ENCODE measurements around the gene MAD1L1. TPM values are rescaled to one million over a fixed set of nuclear protein-coding genes. Genes with fewer than 3 reads are reported as not detected.
A peak's percentile ranks its signal among the peaks of the same experiment; 100 is the strongest.

Gene MAD1L1
- total and polyA plus RNA-seq, 4 donors = 29.3 to 44.1 (median 35.8) TPM

DNA sequence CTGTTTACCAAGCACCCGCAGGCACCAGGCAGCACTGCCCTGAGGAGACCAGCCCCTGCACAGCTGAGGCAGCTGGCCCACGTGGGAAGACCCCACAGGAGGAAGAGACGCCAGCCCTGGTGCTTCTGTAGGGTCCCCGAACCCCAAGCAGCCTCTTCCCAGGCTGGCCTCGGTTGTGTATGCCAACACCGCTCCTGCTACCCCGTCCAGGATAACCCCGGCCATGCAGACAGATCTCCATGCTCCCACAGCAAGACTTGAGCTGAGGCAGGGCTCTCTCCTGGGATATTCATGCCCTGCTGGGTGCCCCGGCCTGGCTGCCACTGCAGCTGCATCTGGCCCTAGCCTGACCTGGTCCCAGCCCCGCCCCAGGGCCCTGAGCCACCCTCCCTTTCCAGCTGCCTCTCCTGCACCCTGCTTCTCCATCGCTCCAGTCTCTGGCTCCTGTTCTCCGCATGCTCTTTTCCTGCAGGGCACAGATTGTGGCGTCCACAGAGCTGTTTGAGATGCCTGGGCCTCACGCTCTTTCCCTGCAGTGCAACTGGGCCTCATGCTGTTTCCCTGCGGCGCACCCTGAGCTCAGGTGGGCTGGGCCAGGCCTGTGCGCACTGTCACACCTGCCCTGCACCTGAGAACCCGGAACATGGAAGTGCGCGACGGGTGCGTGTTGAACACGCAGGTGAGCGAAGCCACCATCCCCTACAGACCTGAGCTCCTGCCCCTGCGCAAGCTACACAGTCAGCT, 326.5 kb downstream of the MAD1L1 start:
- Histone ChIP-seq H3K4me3 (ENCODE audit: low read depth, low read length) (no peak overlapping the region), H3K4me1 (ENCODE audit: control insufficient read depth, insufficient read depth, low read length) (peaks cover 17% of the 10 kb centered on the region), H3K36me3 (ENCODE audit: control insufficient read depth, insufficient read depth, low read length) (peaks cover 52% of the 10 kb centered on the region), H3K27ac (ENCODE audit: low read depth, low read length) (no peak overlapping the region), H3K9me3 (ENCODE audit: control insufficient read depth, insufficient read depth, low read length) (no peaks in the 10 kb centered on the region), H3K27me3 (ENCODE audit: control insufficient read depth, insufficient read depth, low read length) (no peaks in the 10 kb centered on the region)
- DNase-seq (ENCODE audit: low read depth in 4 of 6, low spot score in 6 of 6) = no peak
- 97% methylated on average over 25 of the region's 25 CpGs for WGBS (ENCODE audit: insufficient coverage)

DNA sequence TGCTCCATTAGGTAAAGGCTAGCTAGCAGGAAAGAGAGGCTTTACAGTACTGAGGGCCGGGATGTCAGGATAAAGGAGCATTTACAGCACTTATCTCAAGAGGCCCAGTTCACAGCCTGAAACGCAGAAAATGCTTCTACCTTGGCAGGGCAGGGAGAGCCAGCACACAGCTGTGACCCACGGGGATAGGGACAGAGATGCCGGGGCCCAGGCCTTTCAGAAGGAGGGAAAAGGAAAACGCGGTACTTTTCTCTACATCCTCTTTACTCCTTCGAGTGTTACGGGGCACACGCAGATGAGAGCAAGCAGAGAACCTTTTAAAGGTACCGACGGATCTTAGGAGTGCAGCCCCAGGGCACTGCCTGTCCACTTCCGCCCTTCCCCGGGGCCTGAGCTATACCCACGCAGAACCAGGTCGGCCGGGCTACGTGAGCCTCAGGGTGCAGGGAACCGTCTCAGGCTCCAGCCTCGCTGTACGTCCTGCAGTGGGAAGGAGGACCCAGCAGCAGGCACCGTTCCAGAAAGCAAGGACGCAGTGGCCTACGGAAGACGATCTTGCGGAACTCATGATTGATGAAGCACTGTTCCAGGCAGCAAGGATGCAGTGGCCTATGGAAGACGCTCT, 330.4 kb downstream of the MAD1L1 start:
- no peaks in the 10 kb centered on the region for H3K9me3 ChIP-seq (ENCODE audit: control insufficient read depth, insufficient read depth, low read length)
- DNase-seq (ENCODE audit: low read depth in 4 of 6, low spot score in 6 of 6) = no peak
- no peak overlapping the region for H3K27ac ChIP-seq (ENCODE audit: low read depth, low read length)
- H3K4me3 ChIP-seq (ENCODE audit: low read depth, low read length) = no peak overlapping the region
- 87% methylated on average over 23 of the region's 26 CpGs for WGBS (ENCODE audit: insufficient coverage)
- H3K4me1 ChIP-seq (ENCODE audit: control insufficient read depth, insufficient read depth, low read length) = peaks cover 47% of the 10 kb centered on the region
- H3K36me3 ChIP-seq (ENCODE audit: control insufficient read depth, insufficient read depth, low read length) = peaks cover 53% of the 10 kb centered on the region
- no peaks in the 10 kb centered on the region for H3K27me3 ChIP-seq (ENCODE audit: control insufficient read depth, insufficient read depth, low read length)

DNA sequence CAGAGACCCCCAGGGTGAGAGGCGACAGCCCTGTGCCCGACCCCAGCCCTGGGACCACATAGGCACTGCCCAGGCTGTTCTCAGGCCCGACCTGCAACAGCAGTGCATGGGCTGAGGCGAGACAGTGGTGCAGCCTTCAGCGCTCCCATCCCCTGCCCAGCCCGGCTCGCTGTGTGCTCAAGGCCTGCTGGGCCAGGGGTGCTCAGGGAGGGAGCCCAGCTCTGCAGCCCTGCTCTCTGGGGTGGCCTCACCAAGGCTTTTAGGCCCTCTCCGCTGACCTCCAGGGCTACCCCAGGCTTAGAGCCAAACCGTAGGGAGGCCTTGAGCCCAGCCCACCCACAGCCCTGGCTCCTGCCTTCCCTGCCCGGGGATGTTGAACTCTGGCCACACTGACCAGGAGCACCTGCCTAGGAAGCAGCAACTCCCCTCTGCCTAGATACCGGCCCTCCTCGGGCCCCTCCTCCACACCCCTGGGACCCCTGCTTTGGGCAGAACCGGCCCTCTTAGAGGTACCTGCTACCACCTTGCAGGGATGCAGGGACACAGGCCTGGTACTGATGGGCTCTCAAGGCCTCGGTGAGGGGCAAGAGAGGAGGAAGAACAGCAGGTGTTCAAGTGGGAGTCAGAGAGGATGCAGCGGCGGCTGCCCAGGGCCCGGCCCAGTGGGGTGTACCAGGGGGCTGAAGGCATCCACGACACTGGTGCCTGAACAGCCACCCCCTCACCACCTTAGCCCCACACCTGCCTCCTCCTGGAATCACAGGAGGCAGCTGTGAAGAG, 331.1 kb downstream of the MAD1L1 start:
- 91% methylated on average over 14 of the region's 18 CpGs for WGBS (ENCODE audit: insufficient coverage)
- peaks cover 55% of the 10 kb centered on the region for H3K36me3 ChIP-seq (ENCODE audit: control insufficient read depth, insufficient read depth, low read length)
- H3K4me1 ChIP-seq (ENCODE audit: control insufficient read depth, insufficient read depth, low read length) = peaks cover 48% of the 10 kb centered on the region
- no peaks in the 10 kb centered on the region for H3K9me3 ChIP-seq (ENCODE audit: control insufficient read depth, insufficient read depth, low read length)
- H3K4me3 ChIP-seq (ENCODE audit: low read depth, low read length) = no peak overlapping the region
- H3K27me3 ChIP-seq (ENCODE audit: control insufficient read depth, insufficient read depth, low read length) = no peaks in the 10 kb centered on the region
- H3K27ac ChIP-seq (ENCODE audit: low read depth, low read length) = no peak overlapping the region
- no peak for DNase-seq (ENCODE audit: low read depth in 4 of 6, low spot score in 6 of 6)

DNA sequence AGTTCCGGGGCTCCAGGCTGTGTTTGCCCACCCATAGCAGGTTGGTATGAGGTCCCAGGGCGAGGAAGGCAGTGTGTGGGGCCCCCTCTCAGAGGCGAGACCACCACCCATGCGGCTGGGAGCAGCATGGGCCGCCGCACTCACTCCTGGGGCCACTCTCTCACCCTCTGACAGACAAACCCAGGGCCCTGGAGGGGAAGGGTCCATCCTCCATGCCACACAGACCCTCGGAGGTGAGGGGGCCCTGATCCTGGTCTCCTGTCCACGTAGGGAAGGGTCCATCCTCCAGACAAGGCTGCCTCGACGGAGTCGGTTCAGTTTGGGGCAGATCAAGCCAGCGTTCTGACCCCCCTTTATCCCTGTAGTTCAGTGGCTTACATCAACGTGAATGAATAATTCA, 331.9 kb downstream of the MAD1L1 start:
- DNase-seq (ENCODE audit: low read depth in 4 of 6, low spot score in 6 of 6) = no peak
- no peak overlapping the region for H3K4me3 ChIP-seq (ENCODE audit: low read depth, low read length)
- H3K27me3 ChIP-seq (ENCODE audit: control insufficient read depth, insufficient read depth, low read length) = no peaks in the 10 kb centered on the region
- peaks cover 51% of the 10 kb centered on the region for H3K4me1 ChIP-seq (ENCODE audit: control insufficient read depth, insufficient read depth, low read length)
- H3K36me3 ChIP-seq (ENCODE audit: control insufficient read depth, insufficient read depth, low read length) = peaks cover 53% of the 10 kb centered on the region
- WGBS (ENCODE audit: insufficient coverage) = 81% methylated on average over 3 of the region's 13 CpGs
- H3K9me3 ChIP-seq (ENCODE audit: control insufficient read depth, insufficient read depth, low read length) = no peaks in the 10 kb centered on the region
- H3K27ac ChIP-seq (ENCODE audit: low read depth, low read length) = no peak overlapping the region

DNA sequence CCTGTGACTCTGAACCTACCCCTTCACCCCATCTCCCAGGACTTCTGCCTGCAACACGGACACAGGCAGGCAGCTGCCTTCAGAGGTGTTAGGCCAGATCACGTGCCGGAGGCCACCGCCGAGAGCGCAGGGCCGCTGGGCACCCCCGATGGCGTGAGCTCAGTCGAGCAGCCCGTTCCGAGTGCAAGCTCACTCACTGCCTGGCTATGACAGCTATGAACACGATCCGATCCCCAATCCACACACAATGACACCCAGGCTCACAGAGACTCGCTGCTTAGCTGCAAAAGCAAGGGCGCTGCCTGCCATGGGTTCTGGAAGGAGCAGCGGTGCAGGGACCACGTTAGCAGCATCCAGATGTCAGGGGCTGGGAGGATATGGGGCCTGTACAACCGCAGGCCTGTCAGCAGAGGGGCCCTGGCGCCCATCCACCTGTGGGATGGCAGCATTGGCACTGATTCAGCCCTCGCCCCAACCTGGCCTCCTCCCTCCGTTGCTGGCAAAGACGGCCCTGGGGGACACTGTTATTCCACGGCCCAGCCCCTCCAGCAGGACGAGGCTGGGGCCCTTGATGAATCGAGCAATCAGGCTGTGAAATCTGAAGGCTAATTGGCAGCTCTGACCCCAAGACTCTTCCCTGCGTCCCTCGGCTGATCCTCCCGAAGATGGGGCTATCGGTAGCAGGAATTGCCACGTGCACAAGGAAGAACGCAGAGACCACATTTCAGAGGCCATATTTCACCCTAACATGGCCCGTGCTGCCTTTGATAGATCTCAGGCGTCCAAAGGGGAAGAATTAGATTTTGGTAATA, 332.6 kb downstream of the MAD1L1 start:
- no peaks in the 10 kb centered on the region for H3K27me3 ChIP-seq (ENCODE audit: control insufficient read depth, insufficient read depth, low read length)
- H3K4me3 ChIP-seq (ENCODE audit: low read depth, low read length) = no peak overlapping the region
- peak in 1 of 6 donors; percentile 61 for DNase-seq (ENCODE audit: low read depth in 4 of 6, low spot score in 6 of 6)
- no peak overlapping the region for H3K27ac ChIP-seq (ENCODE audit: low read depth, low read length)
- H3K4me1 ChIP-seq (ENCODE audit: control insufficient read depth, insufficient read depth, low read length) = peaks cover 52% of the 10 kb centered on the region
- no peaks in the 10 kb centered on the region for H3K9me3 ChIP-seq (ENCODE audit: control insufficient read depth, insufficient read depth, low read length)
- peaks cover 57% of the 10 kb centered on the region for H3K36me3 ChIP-seq (ENCODE audit: control insufficient read depth, insufficient read depth, low read length)
- WGBS (ENCODE audit: insufficient coverage) = 73% methylated on average over 32 of the region's 34 CpGs

DNA sequence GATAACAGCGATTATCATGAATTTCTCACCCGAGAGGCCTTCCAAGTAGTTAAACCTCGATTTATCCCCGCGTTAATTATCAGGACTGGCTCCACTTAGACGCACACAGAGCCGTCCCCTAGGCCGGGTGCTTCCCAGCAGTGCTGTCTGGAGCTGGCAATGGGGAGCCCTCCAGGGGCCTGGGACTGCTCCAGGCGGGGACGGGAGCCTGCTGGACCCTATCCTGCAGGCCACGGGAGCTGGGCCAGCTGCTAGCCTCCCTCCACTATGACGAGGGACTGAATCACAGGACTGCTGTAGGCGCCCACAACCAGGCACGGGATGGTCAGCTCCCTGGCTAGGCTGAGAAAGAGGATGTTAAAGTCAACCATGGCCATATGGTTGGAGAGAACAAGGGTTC, 333.5 kb downstream of the MAD1L1 start:
- DNase-seq (ENCODE audit: low read depth in 4 of 6, low spot score in 6 of 6) = peak in 2 of 6 donors; percentile 70 to 74
- Histone ChIP-seq H3K36me3 (ENCODE audit: control insufficient read depth, insufficient read depth, low read length) (peaks cover 67% of the 10 kb centered on the region), H3K9me3 (ENCODE audit: control insufficient read depth, insufficient read depth, low read length) (no peaks in the 10 kb centered on the region), H3K27ac (ENCODE audit: low read depth, low read length) (no peak overlapping the region), H3K4me3 (ENCODE audit: low read depth, low read length) (no peak overlapping the region), H3K4me1 (ENCODE audit: control insufficient read depth, insufficient read depth, low read length) (peaks cover 52% of the 10 kb centered on the region), H3K27me3 (ENCODE audit: control insufficient read depth, insufficient read depth, low read length) (no peaks in the 10 kb centered on the region)
- WGBS (ENCODE audit: insufficient coverage) = 40% methylated on average over 14 of the region's 14 CpGs

DNA sequence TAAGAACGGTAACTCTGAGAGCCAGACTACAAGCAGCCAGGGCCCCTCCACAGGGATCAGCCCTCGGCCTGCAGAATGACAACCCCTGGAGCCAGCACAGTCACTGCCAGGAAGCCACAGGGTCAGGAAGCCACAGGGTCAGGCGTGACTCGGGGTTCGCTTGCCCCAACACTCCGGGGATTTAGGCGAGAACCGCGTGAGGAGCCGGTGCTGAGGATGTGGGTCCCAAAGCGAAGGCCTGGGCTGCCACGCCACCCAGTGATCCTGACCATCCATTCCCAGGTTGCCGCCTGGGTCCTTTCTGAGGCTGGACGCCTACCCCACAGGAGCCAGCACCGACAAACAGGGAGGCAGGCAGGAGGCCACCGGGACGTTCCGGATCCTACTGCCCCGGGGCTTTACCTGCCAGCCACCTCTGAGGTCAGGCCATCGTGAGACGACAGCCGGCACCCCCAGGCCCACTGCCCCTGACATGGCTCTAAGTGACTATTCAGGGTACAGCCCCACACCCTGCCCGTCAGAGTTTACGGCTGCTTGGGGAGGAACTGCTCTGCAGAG, 334.0 kb downstream of the MAD1L1 start:
- H3K9me3 ChIP-seq (ENCODE audit: control insufficient read depth, insufficient read depth, low read length) = no peaks in the 10 kb centered on the region
- 82% methylated on average over 24 of the region's 24 CpGs for WGBS (ENCODE audit: insufficient coverage)
- no peaks in the 10 kb centered on the region for H3K27me3 ChIP-seq (ENCODE audit: control insufficient read depth, insufficient read depth, low read length)
- peaks cover 54% of the 10 kb centered on the region for H3K4me1 ChIP-seq (ENCODE audit: control insufficient read depth, insufficient read depth, low read length)
- peaks cover 71% of the 10 kb centered on the region for H3K36me3 ChIP-seq (ENCODE audit: control insufficient read depth, insufficient read depth, low read length)
- no peak overlapping the region for H3K4me3 ChIP-seq (ENCODE audit: low read depth, low read length)
- no peak for DNase-seq (ENCODE audit: low read depth in 4 of 6, low spot score in 6 of 6)
- no peak overlapping the region for H3K27ac ChIP-seq (ENCODE audit: low read depth, low read length)

DNA sequence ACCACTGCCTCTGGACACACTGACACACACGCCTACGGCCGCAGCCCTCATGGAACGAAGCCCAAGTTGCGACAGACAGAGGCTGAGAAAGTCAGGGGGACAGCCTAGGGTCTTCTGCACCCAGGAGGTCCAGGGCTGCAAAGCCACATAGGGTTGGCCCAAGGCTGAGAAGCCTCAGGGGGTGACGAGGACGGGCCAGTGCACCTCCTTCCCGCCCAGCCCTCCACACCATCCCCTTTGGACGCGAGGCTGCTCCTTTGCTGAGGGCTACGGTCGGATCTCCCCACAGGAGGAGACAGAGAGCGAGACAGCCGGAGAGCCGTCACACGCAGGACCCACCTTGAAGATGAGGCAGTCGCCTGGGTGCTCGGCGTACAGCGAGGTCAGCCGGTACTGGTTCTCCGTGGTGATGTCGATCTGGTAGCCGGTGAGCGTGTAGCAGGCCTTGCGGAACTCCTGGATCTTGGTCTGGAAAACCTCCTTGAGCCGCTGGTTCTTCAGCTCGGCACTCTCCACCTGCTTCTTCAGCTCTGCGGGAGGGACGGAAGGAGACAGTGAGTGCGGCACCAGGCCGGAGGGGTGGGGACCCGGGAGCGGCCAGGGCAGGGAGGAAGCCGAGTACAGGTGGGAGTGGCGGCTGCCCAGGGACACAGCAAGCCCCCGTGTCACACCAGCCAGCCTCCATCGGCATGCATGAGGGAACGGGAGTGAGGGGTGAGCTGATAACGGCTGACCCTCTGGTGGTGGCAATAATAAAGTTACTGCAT, 334.7 kb downstream of the MAD1L1 start:
- no peak for DNase-seq (ENCODE audit: low read depth in 4 of 6, low spot score in 6 of 6)
- WGBS (ENCODE audit: insufficient coverage) = 93% methylated on average over 40 of the region's 40 CpGs
- H3K9me3 ChIP-seq (ENCODE audit: control insufficient read depth, insufficient read depth, low read length) = no peaks in the 10 kb centered on the region

More for the DNA sequence above, 334.7 kb downstream of the MAD1L1 start:
- no peak overlapping the region for H3K4me3 ChIP-seq (ENCODE audit: low read depth, low read length)
- H3K36me3 ChIP-seq (ENCODE audit: control insufficient read depth, insufficient read depth, low read length) = peaks cover 76% of the 10 kb centered on the region
- H3K4me1 ChIP-seq (ENCODE audit: control insufficient read depth, insufficient read depth, low read length) = peaks cover 60% of the 10 kb centered on the region
- no peak overlapping the region for H3K27ac ChIP-seq (ENCODE audit: low read depth, low read length)
- no peaks in the 10 kb centered on the region for H3K27me3 ChIP-seq (ENCODE audit: control insufficient read depth, insufficient read depth, low read length)

Data from spinal cord (tissue), 10 donors.